Measurements from ENCODE around the gene JAZF1. TPM values are rescaled to one million over a fixed set of nuclear protein-coding genes. Genes with fewer than 3 reads are reported as not detected.

The JAZF1 gene
- total RNA-seq, 1 experiment from 2014 or later: 1.5 TPM

DNA sequence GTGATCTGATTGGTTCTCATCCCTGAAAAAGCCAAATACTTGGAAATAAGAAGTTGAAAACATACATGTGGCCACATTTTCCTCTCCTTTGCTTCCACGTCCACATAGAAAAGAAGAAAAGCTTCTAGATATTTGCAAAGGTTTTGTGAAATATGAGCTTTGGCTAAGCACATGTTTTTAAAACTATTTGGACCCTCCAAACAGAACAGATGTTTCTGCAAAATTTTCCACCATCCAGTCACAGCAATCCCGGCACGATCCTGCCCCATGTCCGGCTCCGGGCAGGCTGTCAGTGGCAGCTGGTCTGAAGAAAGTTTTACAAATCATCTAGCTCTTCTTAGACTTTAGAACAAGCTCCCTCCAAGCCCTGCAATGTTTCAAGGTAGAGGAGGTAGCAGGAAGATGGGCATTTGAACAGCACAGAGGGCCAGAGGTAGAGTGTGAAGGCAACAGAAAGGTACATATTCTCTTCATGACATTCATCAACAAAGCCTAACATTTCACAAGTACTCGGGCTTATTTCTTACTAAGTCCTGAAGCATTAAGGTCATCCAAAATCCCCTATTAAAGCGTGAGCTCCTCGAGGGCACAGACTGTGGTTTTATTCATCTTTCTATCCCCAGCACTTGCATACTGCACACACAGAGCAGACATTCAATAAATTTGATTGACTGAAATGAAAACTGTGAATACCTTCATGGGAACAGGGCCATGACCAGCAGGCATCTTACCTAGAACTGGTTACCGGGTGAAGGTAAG is 110.1 kb downstream of the JAZF1 start:
- Histone ChIP-seq H3K4me1 (ENCODE audit: insufficient read depth, low read length, poor library complexity, severe bottlenecking) (no peaks in the 10 kb centered on the region), H3K27ac (ENCODE audit: low read depth, low read length, poor library complexity, severe bottlenecking) (no peak overlapping the region), H3K9me3 (ENCODE audit: low read depth, low read length, poor library complexity, severe bottlenecking) (no peaks in the 10 kb centered on the region), H3K27me3 (replicated peaks; ENCODE audit: insufficient read depth, low read depth, low read length, poor library complexity) (peaks cover 66% of the 10 kb centered on the region), H3K4me3 (ENCODE audit: low read depth, low read length, poor library complexity, severe bottlenecking) (no peak overlapping the region), H3K36me3 (ENCODE audit: insufficient read depth, low read length, poor library complexity, severe bottlenecking) (no peaks in the 10 kb centered on the region)
- CTCF ChIA-PET: interaction anchor here (2.1 kb wide), 1 partner anchor 9 kb away, joined by 6 read pairs; no protein-coding TSS in a partner anchor
- BruUV-seq (replicated peaks): no TSS peak
- intact Hi-C loops (cut with micrococcal nuclease; ENCODE audit: unreplicated experiment): no loop called here
- TF ChIP-seq, protein P1, sequence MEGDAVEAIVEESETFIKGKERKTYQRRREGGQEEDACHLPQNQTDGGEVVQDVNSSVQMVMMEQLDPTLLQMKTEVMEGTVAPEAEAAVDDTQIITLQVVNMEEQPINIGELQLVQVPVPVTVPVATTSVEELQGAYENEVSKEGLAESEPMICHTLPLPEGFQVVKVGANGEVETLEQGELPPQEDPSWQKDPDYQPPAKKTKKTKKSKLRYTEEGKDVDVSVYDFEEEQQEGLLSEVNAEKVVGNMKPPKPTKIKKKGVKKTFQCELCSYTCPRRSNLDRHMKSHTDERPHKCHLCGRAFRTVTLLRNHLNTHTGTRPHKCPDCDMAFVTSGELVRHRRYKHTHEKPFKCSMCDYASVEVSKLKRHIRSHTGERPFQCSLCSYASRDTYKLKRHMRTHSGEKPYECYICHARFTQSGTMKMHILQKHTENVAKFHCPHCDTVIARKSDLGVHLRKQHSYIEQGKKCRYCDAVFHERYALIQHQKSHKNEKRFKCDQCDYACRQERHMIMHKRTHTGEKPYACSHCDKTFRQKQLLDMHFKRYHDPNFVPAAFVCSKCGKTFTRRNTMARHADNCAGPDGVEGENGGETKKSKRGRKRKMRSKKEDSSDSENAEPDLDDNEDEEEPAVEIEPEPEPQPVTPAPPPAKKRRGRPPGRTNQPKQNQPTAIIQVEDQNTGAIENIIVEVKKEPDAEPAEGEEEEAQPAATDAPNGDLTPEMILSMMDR (conservative IDR thresholded peaks at IDR 0.05; ENCODE audit: low read depth, low read length): no peak
- no peak for TF ChIP-seq EZH2 (IDR thresholded peaks at IDR 0.05; ENCODE audit: borderline replicate concordance, low read depth, low read length, poor library complexity, severe bottlenecking)
- no peak for DNase-seq (ENCODE audit: low spot score)
- POLR2A ChIA-PET (ENCODE audit: low non-redundant PET): no interaction called here

- no peak for DNase-seq (ENCODE audit: low spot score)
- Histone ChIP-seq H3K4me1 (ENCODE audit: insufficient read depth, low read length, poor library complexity, severe bottlenecking) (no peaks in the 10 kb centered on the region), H3K9me3 (ENCODE audit: low read depth, low read length, poor library complexity, severe bottlenecking) (no peaks in the 10 kb centered on the region), H3K4me3 (ENCODE audit: low read depth, low read length, poor library complexity, severe bottlenecking) (no peak overlapping the region), H3K27me3 (replicated peaks; ENCODE audit: insufficient read depth, low read depth, low read length, poor library complexity) (peaks cover 63% of the 10 kb centered on the region), H3K36me3 (ENCODE audit: insufficient read depth, low read length, poor library complexity, severe bottlenecking) (no peaks in the 10 kb centered on the region), H3K27ac (ENCODE audit: low read depth, low read length, poor library complexity, severe bottlenecking) (no peak overlapping the region)
- BruUV-seq (replicated peaks): no TSS peak
- ChIA-PET POLR2A (ENCODE audit: low non-redundant PET) (no interaction called here), CTCF (interaction anchor here (0.8 to 2.1 kb wide), 2 partner anchors 8 kb away, joined by 4 to 6 read pairs; no protein-coding TSS in a partner anchor)
- intact Hi-C loops (cut with micrococcal nuclease; ENCODE audit: unreplicated experiment): no loop called here
- TF ChIP-seq, protein P1 (conservative IDR thresholded peaks at IDR 0.05; ENCODE audit: low read depth, low read length): no peak
- no peak for TF ChIP-seq EZH2 (IDR thresholded peaks at IDR 0.05; ENCODE audit: borderline replicate concordance, low read depth, low read length, poor library complexity, severe bottlenecking)
These were observed 110.8 kb downstream of the JAZF1 start for GRCh38 chr7:28069807-28070206.

- Histone ChIP-seq H3K27ac (ENCODE audit: low read depth, low read length, poor library complexity, severe bottlenecking) (no peak overlapping the region), H3K36me3 (ENCODE audit: insufficient read depth, low read length, poor library complexity, severe bottlenecking) (no peaks in the 10 kb centered on the region), H3K27me3 (replicated peaks; ENCODE audit: insufficient read depth, low read depth, low read length, poor library complexity) (peaks cover 63% of the 10 kb centered on the region), H3K4me1 (ENCODE audit: insufficient read depth, low read length, poor library complexity, severe bottlenecking) (no peaks in the 10 kb centered on the region), H3K9me3 (ENCODE audit: low read depth, low read length, poor library complexity, severe bottlenecking) (no peaks in the 10 kb centered on the region), H3K4me3 (ENCODE audit: low read depth, low read length, poor library complexity, severe bottlenecking) (no peak overlapping the region)
- intact Hi-C loops (cut with micrococcal nuclease; ENCODE audit: unreplicated experiment): no loop called here
- CTCF ChIA-PET: interaction anchor here (0.8 kb wide), 1 partner anchor 8 kb away, joined by 4 read pairs; no protein-coding TSS in a partner anchor
- TF ChIP-seq, protein P1 (conservative IDR thresholded peaks at IDR 0.05; ENCODE audit: low read depth, low read length): no peak
- TF ChIP-seq EZH2 (IDR thresholded peaks at IDR 0.05; ENCODE audit: borderline replicate concordance, low read depth, low read length, poor library complexity, severe bottlenecking): no peak
- BruUV-seq (replicated peaks): no TSS peak
- DNase-seq (ENCODE audit: low spot score): no peak
- POLR2A ChIA-PET (ENCODE audit: low non-redundant PET): no interaction called here
These were observed 111.2 kb downstream of the JAZF1 start for GRCh38 chr7:28069388-28069787.
